WTC11 (cell line): ENCODE measurements around the gene ESYT3. TPM values are rescaled to one million over a fixed set of nuclear protein-coding genes. Genes with fewer than 3 reads are reported as not detected.

ENCODE experiments used
- ATAC-seq: fragments of 200-7000 bp; cut with Tn5 transposase; 2 replicates; pipeline ENCODE4 v1.10.0; 2021; ENCODE audit warnings: mild to moderate bottlenecking, moderate library complexity
- CTCF ChIA-PET: fragments of 300-600 bp; sonication (Branson Sonifier 250); formaldehyde crosslinking; loops from one replicate; lab custom pipeline; 2021; ENCODE audit warnings: antibody characterized with exemption; lab: Charles Lee
- POLR2A ChIA-PET: fragments of 350-600 bp; sonication (Branson Sonifier 250); formaldehyde crosslinking; loops from one replicate; lab custom pipeline; 2021; ENCODE audit warnings: antibody characterized with exemption; lab: Charles Lee
- DNase-seq: peaks from one replicate; pipeline ENCODE4 v3.0.0; 2021; ENCODE audit warnings: low spot score
- H3K27ac Mint-ChIP-seq: 2 replicates; pipeline ENCODE4 v1.8.0; 2021; ENCODE audit warnings: mixed read lengths
- H3K27me3 Mint-ChIP-seq: 2 replicates; pipeline ENCODE4 v1.8.0; 2021; ENCODE audit warnings: low read depth, mild to moderate bottlenecking, moderate library complexity, mixed read lengths
- H3K36me3 Mint-ChIP-seq: 2 replicates; pipeline ENCODE4 v1.8.0; 2021; ENCODE audit warnings: mixed read lengths
- H3K4me1 Mint-ChIP-seq: 2 replicates; pipeline ENCODE4 v1.8.0; 2022; ENCODE audit warnings: mixed read lengths
- H3K4me3 Mint-ChIP-seq: 2 replicates; pipeline ENCODE4 v1.8.0; 2021; ENCODE audit warnings: mild to moderate bottlenecking, moderate library complexity, mixed read lengths
- H3K9me3 Mint-ChIP-seq: 2 replicates; pipeline ENCODE4 v1.8.0; 2021; ENCODE audit warnings: mixed read lengths
- ATF1 ChIP-seq: sonication (generic); formaldehyde crosslinking; IDR thresholded peaks from 2 replicates; pipeline ENCODE4 v1.8.1; 2023; ENCODE audit warnings: mild to moderate bottlenecking, moderate library complexity, missing genetic modification reagents
- ATF2 ChIP-seq: sonication (generic); formaldehyde crosslinking; IDR thresholded peaks from 2 replicates; pipeline ENCODE4 v1.8.1; 2022; ENCODE audit warnings: low read depth, missing genetic modification reagents, borderline replicate concordance
- CREM ChIP-seq: sonication (generic); formaldehyde crosslinking; IDR thresholded peaks from 2 replicates; pipeline ENCODE4 v1.8.1; 2022; ENCODE audit warnings: mild to moderate bottlenecking, missing genetic modification reagents, moderate library complexity
- ERG ChIP-seq: fragments of 250-450 bp; sonication (Bioruptor Pico); IDR thresholded peaks from 2 replicates; pipeline ENCODE4 v1.8.0; 2021; ENCODE audit warnings: mild to moderate bottlenecking
- HMGA2 ChIP-seq: fragments of 250-450 bp; sonication (Bioruptor Pico); IDR thresholded peaks from 2 replicates; pipeline ENCODE4 v1.4.0; 2021; ENCODE audit warnings: mild to moderate bottlenecking, moderate library complexity
- HMGXB4 ChIP-seq: sonication (generic); formaldehyde crosslinking; IDR thresholded peaks from 2 replicates; pipeline ENCODE4 v1.8.1; 2023; ENCODE audit warnings: mild to moderate bottlenecking, moderate library complexity, missing genetic modification reagents
- MYBL2 ChIP-seq: sonication (generic); formaldehyde crosslinking; IDR thresholded peaks from 2 replicates; pipeline ENCODE4 v1.8.1; 2023; ENCODE audit warnings: mild to moderate bottlenecking, moderate library complexity, missing genetic modification reagents
- NFYB ChIP-seq: sonication (generic); formaldehyde crosslinking; conservative IDR thresholded peaks from 2 replicates; pipeline ENCODE4 v1.8.0; 2022; ENCODE audit warnings: low read depth, missing genetic modification reagents
- NR3C1 ChIP-seq: sonication (generic); formaldehyde crosslinking; conservative IDR thresholded peaks from 2 replicates; pipeline ENCODE4 v1.8.1; 2023; ENCODE audit warnings: low read depth, mild to moderate bottlenecking, missing genetic modification reagents
- PREB ChIP-seq: sonication (generic); formaldehyde crosslinking; IDR thresholded peaks from 2 replicates; pipeline ENCODE4 v1.8.1; 2022; ENCODE audit warnings: mild to moderate bottlenecking, missing genetic modification reagents, moderate library complexity, borderline replicate concordance
- PRRX2 ChIP-seq: fragments of 250-450 bp; sonication (Bioruptor Pico); IDR thresholded peaks from 2 replicates; pipeline ENCODE4 v1.8.0; 2021; ENCODE audit warnings: mild to moderate bottlenecking
- RELA ChIP-seq: sonication (generic); formaldehyde crosslinking; IDR thresholded peaks from 2 replicates; pipeline ENCODE4 v1.8.1; 2022; ENCODE audit warnings: missing genetic modification reagents, mild to moderate bottlenecking, borderline replicate concordance
- STAT6 ChIP-seq: sonication (generic); formaldehyde crosslinking; conservative IDR thresholded peaks from 2 replicates; pipeline ENCODE4 v1.8.1; 2023; ENCODE audit warnings: mild to moderate bottlenecking, low read depth, missing genetic modification reagents, moderate library complexity
- TCF7 ChIP-seq: sonication (generic); formaldehyde crosslinking; IDR thresholded peaks from 2 replicates; pipeline ENCODE4 v1.8.0; 2022; ENCODE audit warnings: mild to moderate bottlenecking, low read depth, missing genetic modification reagents, moderate library complexity
- TEAD1 ChIP-seq: sonication (generic); formaldehyde crosslinking; IDR thresholded peaks from 2 replicates; pipeline ENCODE4 v1.8.0; 2022; ENCODE audit warnings: mild to moderate bottlenecking, missing genetic modification reagents
- TP53 ChIP-seq: sonication (generic); formaldehyde crosslinking; IDR thresholded peaks from 2 replicates; pipeline ENCODE4 v1.8.1; 2023; ENCODE audit warnings: mild to moderate bottlenecking, missing genetic modification reagents
- ZNF263 ChIP-seq: sonication (generic); formaldehyde crosslinking; IDR thresholded peaks from 2 replicates; pipeline ENCODE4 v1.8.1; 2022; ENCODE audit warnings: low read depth, mild to moderate bottlenecking, moderate library complexity, missing genetic modification reagents
- ZNF416 ChIP-seq: fragments of 250-450 bp; sonication (Bioruptor Pico); IDR thresholded peaks from 2 replicates; pipeline ENCODE4 v1.9.0; 2021; ENCODE audit warnings: mild to moderate bottlenecking, inconsistent platforms
- total RNA-seq: library from RNA; stranded (reverse); gene quantifications from 3 replicates; pipeline ENCODE4 v1.2.3, GENCODE V29; 2021
- TF ChIP-seq, protein P1 (sequence below): fragments of 250-450 bp; sonication (Bioruptor Pico); conservative IDR thresholded peaks from 2 replicates; pipeline ENCODE4 v1.9.0; 2021; ENCODE audit warnings: mild to moderate bottlenecking
- TF ChIP-seq, protein P2 (sequence below): sonication (generic); formaldehyde crosslinking; IDR thresholded peaks from 2 replicates; pipeline ENCODE4 v1.8.1; 2022; ENCODE audit warnings: missing genetic modification reagents, borderline replicate concordance

The ESYT3 gene
- total RNA-seq, 1 experiment from 2014 or later: 6.4 TPM

GRCh38 chr3:138405001-138405400 lies 29.4 kb upstream of the ESYT3 start (continued):
- TF ChIP-seq, protein P1, sequence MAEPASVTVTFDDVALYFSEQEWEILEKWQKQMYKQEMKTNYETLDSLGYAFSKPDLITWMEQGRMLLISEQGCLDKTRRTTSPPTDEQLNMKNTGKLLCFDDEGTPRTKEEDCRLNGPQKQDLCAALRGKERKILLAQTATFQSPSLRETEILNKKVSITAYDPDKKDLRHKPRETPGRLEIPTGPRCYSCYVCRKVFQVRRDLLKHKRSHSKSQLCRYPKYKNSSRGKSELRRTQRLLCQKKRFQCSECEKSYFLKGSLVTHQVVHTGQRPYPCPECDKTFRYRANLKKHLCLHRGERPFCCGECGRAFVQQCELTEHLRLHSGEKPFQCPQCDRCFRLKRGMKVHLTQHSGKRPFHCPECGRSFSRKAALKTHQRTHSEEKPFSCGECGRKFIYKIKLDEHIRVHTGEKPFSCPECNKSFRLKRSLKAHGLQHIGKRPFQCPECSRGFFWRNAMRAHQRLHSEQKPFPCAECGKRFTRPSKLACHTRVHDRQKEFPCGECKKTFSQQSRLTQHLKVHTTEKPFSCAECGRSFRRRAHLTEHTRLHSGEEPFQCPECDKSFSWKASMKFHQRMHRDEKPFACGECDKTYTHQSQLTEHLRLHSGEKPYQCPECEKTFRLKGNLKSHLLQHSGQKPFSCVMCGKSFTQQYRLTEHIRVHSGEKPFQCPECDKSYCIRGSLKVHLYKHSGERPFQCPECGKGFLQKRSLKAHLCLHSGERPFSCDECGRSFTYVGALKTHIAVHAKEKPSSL (CRISPR knock-in tag): no peak
- TF ChIP-seq ATF2 (CRISPR knock-in tag) (no peak), CREM (CRISPR knock-in tag) (no peak)

GRCh38 chr3:138405486-138405885 lies 28.9 kb upstream of the ESYT3 start:
- Mint-ChIP-seq H3K4me1 (peaks cover 52% of the 10 kb centered on the region), H3K27ac (no peak overlapping the region), H3K36me3 (peaks cover 17% of the 10 kb centered on the region), H3K4me3 (no peak overlapping the region), H3K9me3 (peaks cover 19% of the 10 kb centered on the region), H3K27me3 (peaks cover 13% of the 10 kb centered on the region)
- ATAC-seq (no peak), DNase-seq (no peak)
- TF ChIP-seq NFYB (CRISPR knock-in tag) (no peak), ZNF416 (CRISPR knock-in tag) (no peak), STAT6 (CRISPR knock-in tag) (no peak), HMGXB4 (CRISPR knock-in tag) (no peak), CREM (CRISPR knock-in tag) (no peak), TP53 (no peak), MYBL2 (CRISPR knock-in tag) (no peak), HMGA2 (CRISPR knock-in tag) (no peak), ERG (CRISPR knock-in tag) (no peak), PRRX2 (CRISPR knock-in tag) (no peak), NR3C1 (no peak), ZNF263 (CRISPR knock-in tag) (no peak), TEAD1 (no peak), ATF1 (no peak), PREB (CRISPR knock-in tag) (no peak), RELA (CRISPR knock-in tag) (no peak), TCF7 (CRISPR knock-in tag) (no peak)
- TF ChIP-seq, protein P2, sequence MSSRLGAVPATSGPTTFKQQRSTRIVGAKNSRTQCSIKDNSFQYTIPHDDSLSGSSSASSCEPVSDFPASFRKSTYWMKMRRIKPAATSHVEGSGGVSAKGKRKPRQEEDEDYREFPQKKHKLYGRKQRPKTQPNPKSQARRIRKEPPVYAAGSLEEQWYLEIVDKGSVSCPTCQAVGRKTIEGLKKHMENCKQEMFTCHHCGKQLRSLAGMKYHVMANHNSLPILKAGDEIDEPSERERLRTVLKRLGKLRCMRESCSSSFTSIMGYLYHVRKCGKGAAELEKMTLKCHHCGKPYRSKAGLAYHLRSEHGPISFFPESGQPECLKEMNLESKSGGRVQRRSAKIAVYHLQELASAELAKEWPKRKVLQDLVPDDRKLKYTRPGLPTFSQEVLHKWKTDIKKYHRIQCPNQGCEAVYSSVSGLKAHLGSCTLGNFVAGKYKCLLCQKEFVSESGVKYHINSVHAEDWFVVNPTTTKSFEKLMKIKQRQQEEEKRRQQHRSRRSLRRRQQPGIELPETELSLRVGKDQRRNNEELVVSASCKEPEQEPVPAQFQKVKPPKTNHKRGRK: no peak
- POLR2A ChIA-PET: no interaction called here
- CTCF ChIA-PET: interaction anchor here (1.0 to 2.0 kb wide), 2 partner anchors 9 to 12 kb away, joined by 3 to 5 read pairs; no protein-coding TSS in a partner anchor
